IMR-90 (cell line): Measurements from ENCODE around the gene IYD. TPM values are rescaled to one million over a fixed set of nuclear protein-coding genes. Genes with fewer than 3 reads are reported as not detected.

Experiments used
- ATAC-seq: fragments of 200-7000 bp; cut with Tn5 transposase; 2 replicates; pipeline ENCODE4 v1.9.1; 2020; ENCODE audit warnings: low read depth, mild to moderate bottlenecking, moderate library complexity
- BruUV-seq: library from RNA; stranded (reverse); fragments of 400-500 nt; replicated peaks from 2 replicates; lab custom pipeline; 2021; lab: Mats Ljungman, UMichigan
- CTCF ChIA-PET: fragments of 300-600 bp; formaldehyde crosslinking; extraction: SDS; loops from one replicate; lab custom pipeline; 2021; ENCODE audit warnings: antibody characterized with exemption; lab: Yijun Ruan, JAX
- POLR2A ChIA-PET: fragments of 300-600 bp; sonication (Branson Sonifier 250); formaldehyde crosslinking; loops from one replicate; lab custom pipeline; 2022; ENCODE audit warnings: antibody characterized with exemption; ENCODE audit not compliant: unreplicated experiment; lab: Charles Lee
- DNase-seq: peaks from one replicate; pipeline ENCODE4 v3.0.0; 2013
- H2AFZ ChIP-seq: replicated peaks from 2 replicates; pipeline ENCODE3; 2013; ENCODE audit warnings: low read length, mild to moderate bottlenecking; ENCODE audit not compliant: poor library complexity
- H2AK5ac ChIP-seq: 2 replicates; pipeline ENCODE4 v1.6.1; 2013; ENCODE audit warnings: low read depth, low read length, inconsistent platforms
- H2AK9ac ChIP-seq: replicated peaks from 2 replicates; pipeline ENCODE3; 2013; ENCODE audit warnings: mild to moderate bottlenecking, low read depth, low read length, moderate library complexity; ENCODE audit not compliant: poor library complexity
- H2BK120ac ChIP-seq: 2 replicates; pipeline ENCODE4 v1.6.1; 2013; ENCODE audit warnings: low read depth, low read length, inconsistent platforms
- H2BK15ac ChIP-seq: 3 replicates; pipeline ENCODE4 v1.6.1; 2013; ENCODE audit warnings: low read depth, low read length, inconsistent platforms
- H2BK20ac ChIP-seq: 2 replicates; pipeline ENCODE4 v1.6.1; 2013; ENCODE audit warnings: low read depth, mild to moderate bottlenecking, inconsistent platforms, low read length, moderate library complexity
- H2BK5ac ChIP-seq: 2 replicates; pipeline ENCODE4 v1.6.1; 2013; ENCODE audit warnings: mild to moderate bottlenecking, low read depth, low read length, inconsistent platforms; ENCODE audit not compliant: poor library complexity, severe bottlenecking
- H3K14ac ChIP-seq: replicated peaks from 2 replicates; pipeline ENCODE4 v1.6.1; 2013; ENCODE audit warnings: low read depth, low read length, inconsistent platforms
- H3K18ac ChIP-seq: 2 replicates; pipeline ENCODE4 v1.6.1; 2013; ENCODE audit warnings: low read depth, low read length, control low read depth
- H3K23ac ChIP-seq: 2 replicates; pipeline ENCODE4 v1.6.1; 2013; ENCODE audit warnings: low read depth, low read length, inconsistent platforms
- H3K27ac ChIP-seq: 2 replicates; pipeline ENCODE4 v1.5.1; 2013; ENCODE audit warnings: mild to moderate bottlenecking, control low read depth, low read length; ENCODE audit not compliant: insufficient read depth
- H3K27me3 ChIP-seq: 2 replicates; pipeline ENCODE4 v1.6.1; 2013; ENCODE audit warnings: low read length; ENCODE audit not compliant: control insufficient read depth, insufficient read depth
- H3K36me3 ChIP-seq: 2 replicates; pipeline ENCODE4 v1.6.1; 2013; ENCODE audit warnings: low read length, mixed read lengths; ENCODE audit not compliant: control insufficient read depth, insufficient read depth
- H3K4ac ChIP-seq: 2 replicates; pipeline ENCODE4 v1.6.1; 2013; ENCODE audit warnings: low read depth, low read length, inconsistent platforms
- H3K4me1 ChIP-seq: 2 replicates; pipeline ENCODE4 v1.6.1; 2013; ENCODE audit warnings: low read length, mixed read lengths; ENCODE audit not compliant: control insufficient read depth, insufficient read depth
- H3K4me2 ChIP-seq: 2 replicates; pipeline ENCODE4 v1.6.1; 2013; ENCODE audit warnings: low read depth, mild to moderate bottlenecking, control low read depth, low read length, moderate library complexity
- H3K4me3 ChIP-seq: 2 replicates; pipeline ENCODE4 v1.5.1; 2013; ENCODE audit warnings: low read depth, mild to moderate bottlenecking, control low read depth, low read length, moderate library complexity; ENCODE audit not compliant: insufficient read depth
- H3K56ac ChIP-seq: 2 replicates; pipeline ENCODE4 v1.6.1; 2013; ENCODE audit warnings: low read length, inconsistent platforms; ENCODE audit not compliant: insufficient read depth; ENCODE audit errors: extremely low read depth
- H3K79me1 ChIP-seq, 2 experiments: 2 replicates each; pipeline ENCODE4 v1.6.1; 2013; ENCODE audit warnings: low read length in 2 of 2, inconsistent platforms in 1 of 2, low read depth in 1 of 2
- H3K9ac ChIP-seq: 2 replicates; pipeline ENCODE4 v1.6.1; 2013; ENCODE audit warnings: low read depth, low read length, control low read depth
- H3K9me1 ChIP-seq: 2 replicates; pipeline ENCODE4 v1.6.1; 2013; ENCODE audit warnings: low read length, inconsistent platforms; ENCODE audit not compliant: insufficient read depth
- H3K9me3 ChIP-seq: 2 replicates; pipeline ENCODE4 v1.6.1; 2013; ENCODE audit warnings: low read length; ENCODE audit not compliant: control insufficient read depth, insufficient read depth
- H4K20me1 ChIP-seq: 2 replicates; pipeline ENCODE4 v1.6.1; 2013; ENCODE audit warnings: low read length, inconsistent platforms; ENCODE audit not compliant: insufficient read depth
- H4K5ac ChIP-seq: 2 replicates; pipeline ENCODE4 v1.6.1; 2013; ENCODE audit warnings: mild to moderate bottlenecking, low read depth, low read length, control low read depth
- H4K8ac ChIP-seq, 2 experiments: 2 replicates each; pipeline ENCODE4 v1.6.1; 2013; ENCODE audit warnings: low read depth in 2 of 2, low read length in 2 of 2, control low read depth in 1 of 2, inconsistent platforms in 1 of 2
- H4K91ac ChIP-seq: 2 replicates; pipeline ENCODE4 v1.6.1; 2013; ENCODE audit warnings: low read depth, low read length, inconsistent platforms; ENCODE audit not compliant: insufficient read depth
- BHLHE40 ChIP-seq: fragments of 150-350 bp; IDR thresholded peaks from 2 replicates; pipeline ENCODE4 v1.6.1; 2016; ENCODE audit warnings: mild to moderate bottlenecking, low read depth, low read length
- CEBPB ChIP-seq: IDR thresholded peaks from 2 replicates; pipeline ENCODE4 v1.6.1; 2012; ENCODE audit warnings: low read depth, low read length, improper control_type of control experiment
- CHD1 ChIP-seq: IDR thresholded peaks from 2 replicates; pipeline ENCODE4 v1.6.1; 2012; ENCODE audit warnings: low read depth, low read length, improper control_type of control experiment
- CTCF ChIP-seq: conservative IDR thresholded peaks from 2 replicates; pipeline ENCODE4 v1.5.1; 2012; ENCODE audit warnings: mild to moderate bottlenecking, low read depth, low read length, improper control_type of control experiment
- FOS ChIP-seq: fragments of 150-350 bp; IDR thresholded peaks from 2 replicates; pipeline ENCODE4 v1.6.1; 2016; ENCODE audit warnings: low read depth, low read length
- MAFK ChIP-seq: IDR thresholded peaks from 2 replicates; pipeline ENCODE4 v1.6.1; 2012; ENCODE audit warnings: low read depth, low read length, improper control_type of control experiment
- NFE2L2 ChIP-seq: fragments of 150-350 bp; IDR thresholded peaks from 2 replicates; pipeline ENCODE4 v1.6.1; 2016; ENCODE audit warnings: low read depth, mild to moderate bottlenecking, low read length
- POLR2A ChIP-seq: IDR thresholded peaks from 2 replicates; pipeline ENCODE4 v1.6.1; 2012; ENCODE audit warnings: mild to moderate bottlenecking, low read depth, low read length
- RAD21 ChIP-seq: IDR thresholded peaks from 2 replicates; pipeline ENCODE4 v1.6.1; 2012; ENCODE audit warnings: low read length, improper control_type of control experiment
- RFX5 ChIP-seq: IDR thresholded peaks from 2 replicates; pipeline ENCODE4 v1.8.0; 2012; ENCODE audit warnings: low read depth, mild to moderate bottlenecking, low read length, moderate library complexity
- SMC3 ChIP-seq: fragments of 150-350 bp; IDR thresholded peaks from 2 replicates; pipeline ENCODE4 v1.6.1; 2016; ENCODE audit warnings: low read depth, mild to moderate bottlenecking, antibody characterized with exemption, low read length, moderate library complexity
- WGBS, 2 experiments: methylation state at CpG; one replicate each; pipeline versions ENCODE4 v1.1.5 to v1.1.7; 2013; ENCODE audit warnings: missing lambda C conversion rate in 2 of 2; ENCODE audit not compliant: insufficient read length in 1 of 2; ENCODE audit errors: extremely low coverage in 2 of 2; 5-methylcytosine and 5-hydroxymethylcytosine counted together
- dilution Hi-C: fragments of 300-500 bp; cut with HindIII; formaldehyde crosslinking; loops from one replicate; pipeline ENCODE4 v1.14.3; 2018; ENCODE audit warnings: low sequenced_read_pairs; ENCODE audit not compliant: unreplicated experiment
- in situ Hi-C: fragments of 300-500 bp; cut with MboI; formaldehyde crosslinking; loops from 3 replicates; pipeline ENCODE4 v1.14.3; 2019; ENCODE audit warnings: low sequenced_read_pairs, inconsistent platforms, mixed read lengths
- intact Hi-C: fragments of 100-400 bp; cut with micrococcal nuclease; formaldehyde crosslinking; loops from 2 replicates; pipeline ENCODE4 v1.10.0; 2022
- polyA plus RNA-seq, 3 experiments: library from polyadenylated mRNA; depleted of rRNA; stranded (reverse); fragments of >200 nt; gene quantifications; 2 replicates each; pipeline ENCODE4 v1.2.3, GENCODE V29; 2012; ENCODE audit warnings: low replicate concordance in 1 of 3
- total RNA-seq: library from RNA; depleted of rRNA; stranded (reverse); fragments of >200 nt; gene quantifications from 2 replicates; pipeline ENCODE4 v1.2.3, GENCODE V29; 2012

The IYD gene
- total and polyA plus RNA-seq, 2 of the 4 experiments (the other 2 are of a cell fraction): not detected

GRCh38 chr6:150363733-150364132 lies 5.1 kb upstream of the IYD start:
- Histone ChIP-seq H3K9me3 (no peaks in the 10 kb centered on the region), H4K20me1 (no peaks in the 10 kb centered on the region), H2BK5ac (no peak overlapping the region), H3K9ac (no peak overlapping the region), H3K27me3 (no peaks in the 10 kb centered on the region; the same call in none of the 2 replicates), H3K4me2 (no peak overlapping the region), H2AK5ac (no peak overlapping the region), H2BK20ac (no peak overlapping the region), H3K4me3 (no peak overlapping the region), H2AFZ (no peak overlapping the region), H3K14ac (no peak overlapping the region), H2BK120ac (no peak overlapping the region), H3K4ac (no peak overlapping the region), H3K79me1 (no peaks in the 10 kb centered on the region), H3K4me1 (no peaks in the 10 kb centered on the region), H2BK15ac (no peak overlapping the region), H4K91ac (no peak overlapping the region), H3K36me3 (no peaks in the 10 kb centered on the region), H3K56ac (no peak overlapping the region), H3K23ac (no peak overlapping the region), H4K5ac (no peak overlapping the region), H3K27ac (no peak overlapping the region), H2AK9ac (no peak overlapping the region), H4K8ac (no peak overlapping the region), H3K18ac (no peak overlapping the region), H3K9me1 (no peaks in the 10 kb centered on the region)
- POLR2A ChIA-PET: no interaction called here
- in situ Hi-C loops (no loop called here), dilution Hi-C loops (no loop called here), intact Hi-C loops (no loop called here)
- DNase-seq (no peak), ATAC-seq (no peak)
- BruUV-seq: no TSS peak
- CTCF ChIA-PET: no interaction called here
- TF ChIP-seq CHD1: no peak
- no peak for TF ChIP-seq SMC3
- TF ChIP-seq MAFK: no peak
- no peak for TF ChIP-seq RFX5
- no peak for TF ChIP-seq BHLHE40
- no peak for TF ChIP-seq CEBPB
- no peak for TF ChIP-seq FOS
- no peak for TF ChIP-seq RAD21
- TF ChIP-seq POLR2A: no peak
- TF ChIP-seq CTCF: no peak
- no peak for TF ChIP-seq NFE2L2
- WGBS, 2 experiments: no CpG with 5 or more reads among the region's 2 CpGs
